ENCODE results near the gene KNSTRN.

- TF ChIP-seq GABPA (IDR thresholded peaks at IDR 0.05 in 1 of 2, conservative IDR thresholded peaks at IDR 0.05 in 1 of 2) (no peak), CTCF (IDR thresholded peaks at IDR 0.05; ENCODE audit: low read depth, low read length, missing input control) (no peak), YY1 (IDR thresholded peaks at IDR 0.05) (no peak), RAD21 (IDR thresholded peaks at IDR 0.05) (no peak), JUND (IDR thresholded peaks at IDR 0.05) (no peak), EGR1 (IDR thresholded peaks at IDR 0.05; ENCODE audit: low read depth in 2 of 2) (no peak), ZBTB33 (IDR thresholded peaks at IDR 0.05) (no peak)
Observed at GRCh38 chr15:40342416-40343320, 39.9 kb upstream of the KNSTRN start.

All from liver (tissue), 3 donors.